Measurements from ENCODE around the gene VAV1.
A peak's percentile ranks its signal among the peaks of the same experiment; 100 is the strongest.
"Not testable (repeated sequence)": the region's sequence is repeated elsewhere in the genome, so short reads cannot be mapped to it uniquely, and the experiment has no call there.

Gene VAV1

DNA sequence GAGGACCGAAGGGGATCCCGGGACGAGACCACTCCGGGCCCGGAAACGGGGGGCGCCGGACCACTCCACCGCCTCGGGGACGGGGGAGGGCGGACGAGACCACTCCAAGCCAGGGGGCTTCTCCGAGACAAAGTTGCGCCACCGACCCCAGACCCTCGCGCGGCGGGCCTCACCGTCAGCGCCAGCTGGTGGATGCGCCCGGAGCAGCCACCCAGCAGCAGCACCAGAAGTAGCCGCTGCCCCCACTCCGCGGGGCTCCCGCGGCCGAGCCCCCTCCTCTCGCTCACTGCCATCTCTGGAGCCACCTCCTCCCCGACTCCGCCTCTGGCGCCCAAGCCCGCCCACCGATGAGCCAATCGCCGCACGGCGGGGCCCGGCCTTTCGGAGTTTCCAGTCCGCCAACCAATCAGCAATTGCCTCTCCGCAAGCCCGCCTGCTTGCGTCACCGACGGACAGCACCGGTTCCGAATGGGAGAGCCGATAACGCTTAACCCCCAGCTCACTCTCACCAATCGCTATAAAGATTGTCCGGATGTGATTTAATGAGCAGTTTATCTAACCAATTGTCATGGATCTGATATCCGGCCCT is 35.1 kb upstream of the VAV1 start, which contains the start of gene GPR108:
Gene GPR108, minus strand, starts transcription at position 297 of the 589 bp plus-strand sequence. Its CDS starts 4 bp downstream, at position 293.
- DNase-seq: peak; percentile 100

DNA sequence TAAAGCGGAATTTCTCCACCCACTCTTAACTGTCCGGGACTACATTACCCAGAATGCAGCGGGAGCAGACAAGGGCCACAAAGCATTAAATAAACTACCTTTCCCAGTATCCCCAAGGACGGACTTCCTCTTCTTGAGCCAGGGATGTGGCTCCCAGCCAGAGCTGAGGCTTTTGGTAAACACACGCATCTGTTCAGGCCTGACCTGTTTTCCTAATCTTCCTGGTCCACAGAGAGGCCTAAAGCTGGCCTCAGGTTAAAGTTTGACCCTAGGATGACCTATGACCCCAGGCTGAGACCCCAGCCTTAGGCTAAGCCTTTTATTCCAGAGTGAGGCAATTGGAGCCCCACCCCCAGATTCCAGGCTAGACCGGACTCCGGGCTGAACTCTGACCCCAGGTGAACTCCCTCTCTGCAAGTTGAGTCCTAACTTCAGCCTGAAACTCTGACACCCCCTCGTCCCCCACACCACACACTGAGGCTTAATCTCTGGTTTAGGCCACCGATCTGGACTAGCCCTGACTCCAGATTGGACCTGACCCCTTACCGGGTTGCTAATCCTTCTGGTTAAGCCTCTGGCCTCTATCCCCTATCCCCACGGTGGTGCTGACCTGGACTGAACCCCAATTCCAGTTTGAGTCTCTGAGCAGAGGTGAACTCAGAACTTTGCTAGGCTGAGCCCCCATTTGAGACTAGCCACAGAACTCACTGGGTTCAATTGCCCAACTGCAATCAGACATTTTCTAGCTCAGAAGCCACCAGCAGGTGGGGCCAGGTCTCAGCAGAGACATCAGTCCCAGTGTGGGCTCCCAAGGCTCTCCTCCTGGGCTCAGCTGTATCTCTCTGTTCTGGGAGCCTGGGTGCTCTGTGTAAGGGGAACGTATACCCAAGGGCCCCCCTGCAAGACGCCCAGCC is 34.4 kb upstream of the VAV1 start:
- DNase-seq: peak; percentile 90

GRCh38 chr19:6738787-6739389 is 33.6 kb upstream of the VAV1 start:
- peak; percentile 33 for DNase-seq

- peak; percentile 89 for DNase-seq
These were observed 33.1 kb upstream of the VAV1 start, which contains the start of gene TRIP10 for GRCh38 chr19:6739390-6739882. TRIP10 (plus strand) TSS chr19:6739680; CDS start chr19:6739762, 82 bp downstream.

DNA sequence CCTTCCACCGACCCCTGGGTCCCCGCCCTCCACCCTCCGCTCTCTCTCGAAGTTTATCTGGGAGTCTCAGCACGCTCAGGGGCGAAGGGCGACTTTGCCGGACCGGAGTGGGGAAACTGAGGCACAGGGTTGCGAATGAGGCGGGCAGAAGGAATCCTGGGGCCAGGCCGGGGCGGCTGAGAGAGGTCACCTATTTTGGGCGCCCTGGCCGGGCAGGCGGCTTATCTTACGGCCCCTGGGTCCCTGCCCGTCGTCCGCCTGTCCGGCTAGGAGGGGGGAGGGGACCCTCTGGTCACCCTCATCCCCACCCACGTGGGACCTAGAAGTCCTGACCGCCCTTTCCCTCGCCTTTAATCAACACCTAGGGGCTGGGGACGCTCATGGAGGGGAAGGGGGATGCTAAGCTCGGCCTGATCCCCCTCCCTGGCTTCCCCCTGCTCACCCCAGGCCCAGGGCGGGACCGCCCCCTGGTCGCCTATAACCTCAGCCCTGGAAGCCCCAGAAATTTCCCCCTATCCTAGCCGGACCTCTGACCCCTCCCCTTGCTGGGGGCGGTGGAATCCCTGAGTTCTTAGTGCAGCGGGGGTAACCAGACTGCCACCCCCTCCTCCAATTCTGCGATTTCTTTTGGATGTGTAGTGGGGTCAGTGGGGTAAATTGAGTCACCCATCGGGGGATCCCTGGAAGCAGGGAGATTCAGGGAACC is 32.5 kb upstream of the VAV1 start:
- peak; percentile 16 for DNase-seq

GRCh38 chr19:6740589-6741343 is 31.7 kb upstream of the VAV1 start:
- DNase-seq: peak; percentile 28

GRCh38 chr19:6743066-6743465 is 29.4 kb upstream of the VAV1 start:
- no peak for DNase-seq

DNA sequence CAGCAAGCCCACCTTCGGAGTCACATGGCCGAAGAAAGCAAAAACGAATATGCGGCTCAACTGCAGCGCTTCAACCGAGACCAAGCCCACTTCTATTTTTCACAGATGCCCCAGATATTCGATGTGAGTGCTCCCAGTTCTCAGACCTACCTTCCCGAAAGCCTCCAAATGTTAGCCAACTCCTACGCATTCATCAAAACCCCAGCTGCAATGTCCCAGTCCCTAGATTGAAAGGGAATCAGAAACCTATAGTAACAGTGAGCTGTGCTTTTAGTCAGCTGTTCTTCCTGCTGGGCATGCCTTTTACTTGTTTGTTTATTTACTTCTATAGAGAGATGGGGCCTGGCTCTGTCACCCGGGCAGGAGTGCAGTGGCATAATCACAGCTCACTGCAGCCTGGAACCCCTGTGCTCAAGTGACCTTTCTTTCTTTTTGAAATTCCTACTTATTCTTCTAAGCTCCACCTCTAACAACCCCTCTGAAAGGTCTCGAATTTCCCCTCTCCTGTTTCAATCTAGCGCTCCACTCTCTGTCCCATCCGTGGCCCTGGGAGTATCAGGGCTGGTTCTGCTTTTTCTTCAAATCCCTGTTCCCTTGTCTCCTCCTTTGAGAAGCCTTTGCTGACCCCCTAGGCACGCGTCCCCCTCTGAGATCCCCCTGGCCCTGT is 28.7 kb upstream of the VAV1 start:
- no peak for DNase-seq

DNA sequence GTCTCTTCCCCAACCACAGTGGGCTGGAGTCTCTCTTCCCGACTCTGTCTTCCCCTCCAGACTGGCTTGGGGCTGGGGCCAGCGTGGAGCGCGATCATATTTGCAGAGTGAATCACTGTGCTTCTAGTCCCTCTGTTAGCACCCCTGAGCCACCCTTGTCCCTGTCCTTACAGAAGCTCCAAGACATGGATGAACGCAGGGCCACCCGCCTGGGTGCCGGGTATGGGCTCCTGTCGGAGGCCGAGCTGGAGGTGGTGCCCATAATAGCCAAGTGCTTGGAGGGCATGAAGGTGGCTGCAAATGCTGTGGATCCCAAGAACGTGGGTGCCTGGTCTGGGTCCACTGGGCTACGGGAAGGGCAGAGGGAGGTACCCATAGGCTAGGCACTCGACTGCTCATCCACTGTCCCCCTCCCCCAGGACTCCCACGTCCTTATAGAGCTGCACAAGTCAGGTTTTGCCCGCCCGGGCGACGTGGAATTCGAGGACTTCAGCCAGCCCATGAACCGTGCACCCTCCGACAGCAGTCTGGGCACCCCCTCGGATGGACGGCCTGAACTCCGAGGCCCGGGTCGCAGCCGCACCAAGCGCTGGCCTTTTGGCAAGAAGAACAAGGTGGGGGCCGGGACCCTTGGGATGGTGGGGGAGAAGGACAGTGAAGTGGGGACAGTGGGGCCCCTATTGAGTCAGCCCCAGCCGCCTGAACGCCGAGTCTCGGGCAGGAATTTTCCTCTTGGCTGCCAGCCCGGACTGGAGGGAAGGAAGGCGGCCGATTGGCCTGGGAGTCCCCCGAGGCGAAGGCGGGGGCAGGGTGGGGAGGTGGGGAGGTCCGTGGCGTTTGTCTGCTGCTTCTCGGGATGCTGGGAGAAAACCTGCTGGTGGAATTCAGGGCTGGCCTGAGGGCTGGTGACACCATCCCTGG is 27.9 kb upstream of the VAV1 start:
- no peak for DNase-seq

- no peak for DNase-seq
These were observed 26.5 kb upstream of the VAV1 start for GRCh38 chr19:6745965-6746364.

DNA sequence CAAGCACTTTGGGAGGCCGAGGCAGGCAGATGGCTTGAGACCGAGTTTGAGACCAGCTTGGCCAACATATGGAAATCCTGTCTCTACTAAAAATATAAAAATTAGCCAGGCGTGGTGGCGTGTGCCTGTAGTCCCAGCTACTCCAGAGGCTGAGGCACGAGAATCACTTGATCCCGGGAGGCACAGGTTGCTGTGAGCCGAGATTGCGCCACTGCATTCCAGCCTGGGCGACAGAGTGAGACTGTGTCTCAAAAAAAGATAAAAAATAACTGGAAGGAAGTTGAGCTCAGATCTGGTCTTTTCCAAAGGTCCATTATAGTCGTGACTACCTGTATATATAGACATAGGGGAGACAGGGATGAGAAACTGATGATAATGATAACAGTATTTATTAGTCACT is 24.0 kb upstream of the VAV1 start:
- not testable (repeated sequence) for DNase-seq

DNA sequence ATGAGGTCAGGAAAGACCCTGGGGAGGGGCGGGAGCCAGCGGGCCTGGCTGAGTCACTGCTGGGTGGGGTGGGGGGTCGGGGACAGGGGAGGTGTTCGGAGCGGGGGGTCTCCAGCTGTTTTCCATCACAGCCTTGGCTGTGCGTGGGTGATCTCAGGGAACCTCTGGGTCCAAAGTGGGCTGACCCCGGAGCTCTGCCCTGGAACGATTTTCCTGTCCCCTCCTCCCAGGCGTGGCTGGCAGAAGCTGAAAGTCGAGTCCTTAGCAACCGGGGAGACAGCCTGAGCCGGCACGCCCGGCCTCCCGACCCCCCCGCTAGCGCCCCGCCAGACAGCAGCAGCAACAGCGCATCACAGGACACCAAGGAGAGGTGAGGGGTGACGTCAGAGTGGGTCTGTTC is 22.4 kb upstream of the VAV1 start:
- no peak for DNase-seq

- DNase-seq: no peak
These were observed 21.3 kb upstream of the VAV1 start for GRCh38 chr19:6751189-6751588.

DNA sequence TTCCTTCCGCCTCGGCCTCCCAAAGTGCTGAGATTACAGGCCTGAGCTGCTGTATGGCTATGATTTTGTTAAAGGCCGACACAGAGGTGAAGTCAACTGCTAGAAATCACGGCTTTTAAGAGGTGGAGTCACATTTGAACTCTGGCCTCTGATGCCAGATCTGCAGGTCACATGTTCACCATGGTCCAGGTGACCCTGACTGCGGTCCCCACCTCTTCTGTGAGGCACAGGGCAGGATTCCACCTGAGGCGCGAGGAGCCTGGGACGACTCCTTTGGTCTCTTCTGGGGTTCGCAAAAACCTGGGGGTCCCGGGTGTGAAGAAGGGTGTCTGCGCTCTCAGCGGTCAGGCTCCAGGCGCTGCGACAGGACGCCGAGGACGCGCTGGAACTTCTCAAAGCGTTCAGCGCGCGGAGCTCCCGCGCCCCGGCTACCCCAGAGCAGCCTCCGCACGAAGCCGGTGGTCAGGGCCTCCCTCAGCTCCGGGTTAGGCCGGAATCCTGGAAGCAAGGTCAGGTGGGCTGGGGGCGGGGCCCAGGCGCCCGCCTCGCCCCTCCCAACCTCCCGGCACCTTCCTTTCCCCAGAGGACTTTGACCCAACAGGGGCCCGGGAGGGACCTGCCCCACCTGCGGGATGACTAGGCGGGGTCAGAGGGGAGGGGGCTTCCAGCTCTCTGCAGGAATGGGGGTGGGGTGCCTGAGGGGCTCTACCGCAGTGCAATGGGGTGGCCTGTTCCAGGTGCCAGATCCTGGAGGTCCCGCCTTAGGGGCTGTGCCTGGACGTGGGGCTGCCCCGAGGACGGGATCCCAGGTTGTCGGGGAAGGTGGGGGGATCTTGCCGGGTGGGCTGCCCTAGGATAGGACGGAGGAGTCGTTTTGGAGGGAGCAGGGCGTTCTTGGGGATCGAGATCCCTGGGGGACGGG is 20.0 kb upstream of the VAV1 start:
- DNase-seq: no peak

DNA sequence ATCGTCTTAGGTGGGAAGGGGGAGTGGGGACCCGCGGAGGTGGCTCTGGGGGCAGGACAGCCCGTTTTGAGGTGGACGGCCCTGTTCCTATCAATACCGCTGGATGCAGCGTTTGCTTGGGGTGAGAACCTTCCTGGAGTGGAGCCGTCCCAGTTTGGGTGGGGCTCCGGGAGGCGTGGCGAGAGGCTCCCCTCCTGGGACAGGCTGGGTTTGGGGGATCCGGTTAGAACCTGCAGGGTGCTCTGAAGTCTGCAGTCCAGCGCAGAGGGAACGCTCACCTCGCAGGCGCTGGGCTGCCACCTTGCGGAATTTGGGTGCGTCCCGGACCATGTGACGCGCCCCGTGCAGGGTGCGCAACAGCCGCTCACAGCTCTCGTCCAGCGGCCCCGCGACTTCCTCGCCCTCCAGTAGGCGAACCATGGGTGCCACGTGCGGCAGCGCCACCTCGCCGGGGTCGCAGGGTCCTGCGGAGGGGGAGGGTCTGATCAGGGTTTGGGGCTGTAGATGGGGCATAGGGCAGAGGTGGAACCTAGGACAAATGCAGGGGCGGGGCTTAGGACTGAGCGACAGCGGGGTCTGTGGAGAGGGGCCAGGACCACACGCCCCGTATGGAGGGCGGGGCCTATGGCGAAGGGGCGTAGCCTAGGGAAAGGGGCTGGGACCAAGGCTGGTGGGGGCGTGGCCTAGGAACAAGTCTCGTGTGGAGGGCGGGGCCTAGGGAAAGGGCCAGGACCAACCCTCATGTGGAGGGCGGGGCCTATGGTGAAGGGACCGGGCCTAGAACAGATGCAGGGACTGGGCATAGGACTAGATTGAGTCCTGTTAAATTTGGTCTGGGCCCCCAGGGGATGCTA is 19.1 kb upstream of the VAV1 start:
- DNase-seq: peak; percentile 90

DNA sequence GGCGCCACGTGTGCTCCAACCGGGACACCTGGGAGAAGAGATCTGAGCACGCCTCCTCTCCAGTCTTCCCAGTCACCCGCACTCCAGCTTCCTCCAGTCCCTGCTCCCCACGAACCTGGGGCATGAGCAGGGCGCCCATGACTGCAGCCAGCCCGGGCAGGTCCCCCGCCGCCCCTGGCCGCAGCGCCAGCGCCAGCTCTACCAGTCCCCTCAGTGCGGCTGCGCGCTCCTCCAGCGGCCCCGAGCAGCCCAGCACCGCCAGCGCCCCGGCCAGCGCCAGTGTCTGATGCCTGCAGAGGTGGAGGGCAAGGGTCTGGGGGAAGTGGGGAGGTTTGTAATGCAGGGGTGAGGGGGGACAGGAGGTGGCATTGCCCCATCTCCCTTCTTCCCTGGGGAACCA is 18.4 kb upstream of the VAV1 start:
- DNase-seq: no peak

DNA sequence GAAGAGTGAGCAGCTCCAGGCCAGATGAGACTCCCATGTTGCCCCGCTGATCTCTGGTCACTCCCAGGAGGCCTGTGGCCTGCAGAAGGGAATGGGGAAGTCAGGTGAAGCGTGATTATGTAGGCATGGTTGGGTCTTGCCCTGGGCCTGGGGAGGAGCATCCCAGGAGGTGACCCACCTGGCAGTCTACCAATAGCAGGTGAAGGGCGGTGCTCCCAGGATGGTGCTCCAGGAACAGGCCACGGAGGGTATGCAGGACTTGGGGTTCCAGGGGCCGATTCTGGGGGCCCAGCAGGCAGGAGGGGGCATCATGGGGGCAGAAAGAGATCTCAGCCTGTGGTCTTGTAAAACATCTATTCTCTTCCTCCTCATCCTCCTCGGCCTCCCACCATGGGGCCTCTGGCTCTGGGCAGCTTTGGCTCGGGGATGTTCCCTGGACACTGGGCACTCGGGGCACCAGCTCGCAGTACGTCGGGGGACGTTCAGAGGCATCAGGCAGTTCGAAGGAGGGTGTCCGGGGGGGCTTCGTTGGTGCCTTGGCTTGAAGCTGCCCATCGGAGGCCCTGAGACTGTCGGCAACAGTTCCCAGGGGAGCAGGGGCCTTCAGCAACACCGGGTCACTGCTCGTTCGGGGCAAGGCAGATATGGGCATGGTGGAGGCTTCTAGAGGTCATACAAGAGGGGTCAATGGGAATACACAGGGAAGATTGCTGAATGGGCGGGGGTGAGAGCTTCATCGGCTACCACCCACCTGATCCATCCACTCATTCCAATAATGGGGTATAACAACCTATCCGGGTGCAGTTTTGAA is 17.6 kb upstream of the VAV1 start:
- no peak for DNase-seq
